GM12873 (cell line): ENCODE measurements around the gene SLC6A7.

Experiments
- CTCF ChIP-seq: IDR thresholded peaks from 2 replicates; pipeline ENCODE4 v1.5.1; 2012; ENCODE audit warnings: low read depth, mild to moderate bottlenecking, moderate library complexity, low read length, control low read depth; ENCODE audit not compliant: insufficient read depth; ENCODE audit errors: missing control alignments

Gene SLC6A7

GRCh38 chr5:150209099-150209635 lies 19.3 kb downstream of the SLC6A7 start:
- peak; percentile 4 for TF ChIP-seq CTCF

GRCh38 chr5:150210644-150211043 lies 20.8 kb downstream of the SLC6A7 start:
- no peak for TF ChIP-seq CTCF

- no peak for TF ChIP-seq CTCF
Observed at GRCh38 chr5:150211156-150212030, 21.5 kb downstream of the SLC6A7 start.

- no peak for TF ChIP-seq CTCF
Observed at GRCh38 chr5:150213530-150213929, 23.7 kb downstream of the SLC6A7 start.

GRCh38 chr5:150214289-150214688 lies 24.4 kb downstream of the SLC6A7 start:
- no peak for TF ChIP-seq CTCF

- no peak for TF ChIP-seq CTCF
Observed at GRCh38 chr5:150215979-150216944, 26.4 kb downstream of the SLC6A7 start.

GRCh38 chr5:150217038-150217437 lies 27.2 kb downstream of the SLC6A7 start:
- TF ChIP-seq CTCF = no peak
